NCI-H146 (cell line): Measurements from ENCODE around the gene DCTN2.
"Not testable (repeated sequence)": the region's sequence is repeated elsewhere in the genome, so short reads cannot be mapped to it uniquely, and the experiment has no call there.

Experiments
- DNase-seq: peaks from one replicate; lab custom pipeline; 2025; lab: John Stamatoyannopoulos, UW

The DCTN2 gene

DNA sequence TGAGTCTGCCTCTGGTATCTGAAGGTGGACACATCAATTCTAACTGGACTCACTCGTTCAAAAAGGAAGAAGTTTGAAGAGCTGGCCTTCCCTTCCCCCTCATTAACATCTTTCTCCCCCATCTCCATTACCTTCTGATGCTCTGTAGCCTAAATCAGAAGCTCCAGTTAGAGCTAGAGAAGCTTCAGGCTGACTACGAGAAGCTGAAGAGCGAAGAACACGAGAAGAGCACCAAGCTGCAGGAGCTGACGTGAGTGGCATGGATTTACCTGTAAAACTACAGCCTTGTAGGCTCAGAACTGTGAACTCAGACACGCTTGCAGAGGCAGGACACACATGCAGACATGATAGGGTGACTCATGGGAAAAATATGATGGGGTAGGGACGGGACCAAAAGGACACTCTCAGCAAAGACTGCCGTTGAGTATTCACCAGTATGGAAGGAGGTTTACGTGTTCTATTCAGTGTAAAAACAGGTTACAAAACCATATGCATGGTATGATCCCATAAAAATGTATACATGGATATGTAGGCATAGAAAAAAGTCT lies 29.7 kb upstream of the DCTN2 start:
- no peak for DNase-seq

- no peak for DNase-seq
These were observed 29.0 kb upstream of the DCTN2 start for GRCh38 chr12:57575771-57576612.

DNA sequence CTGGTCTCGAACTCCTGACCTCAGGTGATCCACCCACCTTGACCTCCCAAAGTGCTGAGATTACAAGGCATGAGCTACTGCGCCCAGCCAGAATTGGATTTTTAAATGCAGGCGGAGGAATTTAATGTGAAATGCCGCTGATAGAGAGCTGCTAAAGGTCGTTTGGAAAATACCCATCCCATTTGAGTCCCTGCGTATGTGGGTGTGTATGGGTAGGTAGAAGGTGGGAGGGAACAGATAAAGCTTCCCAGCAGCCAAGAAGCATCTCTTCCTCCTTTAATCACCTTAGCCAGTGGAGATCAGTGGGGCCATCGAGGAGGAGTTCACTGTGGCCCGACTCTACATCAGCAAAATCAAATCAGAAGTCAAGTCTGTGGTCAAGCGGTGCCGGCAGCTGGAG lies 27.8 kb upstream of the DCTN2 start:
- no peak for DNase-seq

- no peak for DNase-seq
These were observed 25.2 kb upstream of the DCTN2 start for GRCh38 chr12:57571926-57572762.

DNA sequence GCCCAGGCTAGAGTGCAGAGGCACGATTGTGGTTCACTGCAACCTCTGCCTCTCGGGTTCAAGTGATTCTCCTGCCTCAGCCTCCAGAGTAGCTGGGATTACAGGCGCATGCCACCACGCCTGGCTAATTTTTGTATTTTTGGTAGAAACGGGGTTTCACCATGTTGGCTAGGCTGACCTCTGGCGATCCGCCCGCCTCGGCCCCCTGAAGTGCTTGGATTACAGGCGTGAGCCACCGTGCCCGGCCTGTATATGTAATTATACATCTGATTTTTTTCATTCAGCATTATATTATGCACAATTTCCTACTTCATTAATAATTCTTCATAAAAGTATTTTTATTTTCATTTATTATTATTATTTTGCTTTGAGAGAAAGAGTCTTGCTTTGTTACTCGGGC lies 23.4 kb upstream of the DCTN2 start:
- DNase-seq = not testable (repeated sequence)

- no peak for DNase-seq
These were observed 22.9 kb upstream of the DCTN2 start for GRCh38 chr12:57569858-57570257.

DNA sequence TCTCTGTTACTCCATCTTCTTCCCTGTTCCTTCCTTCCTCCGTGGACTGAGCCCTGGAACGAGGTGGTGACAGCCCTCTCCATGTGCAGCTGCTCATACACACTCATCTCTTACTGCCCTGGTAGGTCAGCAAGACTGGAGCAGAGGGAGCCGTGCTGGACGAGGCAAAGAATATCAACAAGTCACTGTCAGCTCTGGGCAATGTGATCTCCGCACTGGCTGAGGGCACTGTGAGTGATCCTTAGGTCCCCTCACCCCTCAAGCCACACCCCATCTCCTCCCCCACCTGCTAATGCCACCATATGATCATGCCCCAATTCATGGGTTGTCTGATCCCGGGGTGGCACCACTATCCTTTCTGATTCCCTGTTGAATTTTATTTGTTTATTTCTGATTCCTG lies 21.8 kb upstream of the DCTN2 start:
- no peak for DNase-seq

DNA sequence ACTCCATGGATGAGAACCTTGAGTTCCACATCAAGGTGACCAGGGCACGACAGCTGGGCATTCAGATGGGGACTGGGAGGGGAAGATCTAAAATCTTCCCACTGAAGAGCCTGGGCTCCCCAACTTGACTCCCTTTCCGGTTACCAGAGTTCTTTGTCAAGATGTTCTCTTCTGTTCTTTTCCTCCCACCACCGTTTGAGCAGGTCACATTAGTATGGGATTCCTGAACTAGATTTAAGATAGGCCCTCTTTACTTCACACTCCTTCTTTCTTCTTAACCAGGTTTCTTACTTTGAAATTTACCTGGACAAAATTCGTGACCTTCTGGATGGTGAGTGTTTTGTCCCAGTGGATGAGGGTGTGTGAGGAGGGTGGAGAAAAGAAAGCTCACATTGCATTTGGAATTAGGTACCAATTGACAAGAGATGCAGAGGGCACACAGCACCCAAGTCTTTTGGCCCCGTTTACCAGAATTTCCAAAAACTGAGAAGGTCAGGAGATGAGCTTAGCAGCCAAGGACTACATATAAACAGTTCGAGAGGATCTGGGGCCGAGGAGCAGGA lies 17.3 kb upstream of the DCTN2 start:
- no peak for DNase-seq

DNA sequence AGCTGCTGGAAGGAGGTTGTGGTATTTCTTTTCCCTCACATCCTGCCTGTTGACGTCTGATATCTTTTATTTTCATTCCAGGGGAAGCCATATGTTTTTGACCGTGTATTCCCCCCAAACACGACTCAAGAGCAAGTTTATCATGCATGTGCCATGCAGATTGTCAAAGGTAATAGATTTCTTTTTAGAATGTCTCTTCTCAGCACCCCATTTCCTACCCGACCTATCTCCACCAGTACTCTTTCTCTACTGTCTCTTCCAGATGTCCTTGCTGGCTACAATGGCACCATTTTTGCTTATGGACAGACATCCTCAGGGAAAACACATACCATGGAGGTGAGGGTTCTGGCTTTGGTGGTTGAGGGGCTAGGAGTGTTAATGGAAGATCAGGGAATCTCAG lies 16.4 kb upstream of the DCTN2 start:
- no peak for DNase-seq

DNA sequence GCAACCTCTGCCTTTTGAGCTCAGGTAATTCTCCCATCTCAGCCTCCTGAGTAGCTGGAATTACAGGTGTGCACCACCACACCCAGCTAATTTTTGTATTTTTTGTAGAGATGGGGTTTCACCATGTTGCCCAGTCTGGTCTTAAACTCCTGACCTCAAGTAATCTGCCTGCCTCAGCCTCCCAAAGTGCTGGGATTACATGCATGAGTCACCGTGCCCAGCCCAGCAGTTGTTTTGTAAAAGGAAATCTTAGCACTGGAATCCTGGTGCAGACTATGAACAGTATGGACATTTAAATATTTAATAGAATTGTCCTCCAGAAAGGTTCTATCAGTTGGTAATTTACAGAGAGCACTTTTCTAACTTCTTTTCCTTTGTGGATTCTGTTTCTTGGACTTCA lies 14.1 kb upstream of the DCTN2 start:
- not testable (repeated sequence) for DNase-seq

DNA sequence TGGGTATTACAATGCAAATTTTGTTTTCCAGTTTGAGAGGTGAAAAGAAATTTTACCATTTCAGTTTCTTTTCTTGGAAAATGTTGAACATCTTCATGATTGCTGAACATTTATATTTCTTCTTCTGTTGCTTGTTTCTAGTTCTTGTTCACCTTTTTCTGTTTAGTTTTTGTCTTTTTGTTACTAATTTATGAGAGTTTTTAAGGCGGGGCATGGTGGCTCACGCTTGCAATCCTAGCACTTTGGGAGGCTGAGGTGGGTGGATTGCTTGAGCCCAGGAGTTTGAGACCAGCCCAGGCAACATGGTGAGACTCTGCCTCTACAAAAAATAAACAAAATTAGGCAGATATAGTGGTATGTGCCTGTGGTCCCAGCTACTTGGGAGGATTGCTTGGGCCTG lies 13.5 kb upstream of the DCTN2 start:
- no peak for DNase-seq

GRCh38 chr12:57558864-57559263 lies 11.9 kb upstream of the DCTN2 start:
- no peak for DNase-seq

DNA sequence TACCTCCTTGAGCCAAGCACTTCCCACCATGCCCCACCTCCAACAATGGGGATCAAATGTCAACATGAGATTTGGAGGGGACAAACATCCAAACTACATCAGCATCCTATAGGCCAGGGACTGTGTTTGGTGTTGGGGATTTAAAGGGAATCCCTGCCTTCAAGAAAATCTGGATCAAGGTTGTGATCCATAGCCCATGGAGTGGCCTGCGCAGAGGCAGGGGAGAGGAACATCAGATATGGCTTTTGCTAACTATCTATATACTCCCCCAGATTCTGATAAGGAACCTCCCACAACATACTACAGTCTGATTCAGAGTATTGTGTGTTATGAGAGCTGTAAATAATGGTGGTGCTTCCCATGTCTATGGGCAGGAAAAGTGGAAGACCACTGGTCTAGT lies 7.9 kb upstream of the DCTN2 start:
- DNase-seq = no peak

DNA sequence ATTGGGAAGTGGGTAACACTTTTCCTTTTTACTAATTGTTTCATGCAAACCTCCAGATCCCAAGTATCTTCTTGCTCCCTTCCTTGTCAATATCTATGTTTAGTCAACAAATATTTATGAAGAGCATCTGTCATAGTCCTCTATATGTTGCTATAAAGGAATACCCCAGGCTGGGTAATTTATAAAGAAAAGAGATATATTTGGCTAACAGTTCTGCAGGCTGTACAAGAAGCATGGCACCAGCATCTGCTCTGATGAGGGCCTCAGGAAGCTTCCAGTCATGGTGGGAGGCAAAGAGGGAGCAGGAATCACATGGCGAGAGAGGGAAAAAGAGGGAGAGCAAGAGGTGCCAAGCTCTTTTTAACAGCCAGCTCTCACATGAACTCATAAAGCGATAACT lies 7.5 kb upstream of the DCTN2 start:
- DNase-seq = no peak

DNA sequence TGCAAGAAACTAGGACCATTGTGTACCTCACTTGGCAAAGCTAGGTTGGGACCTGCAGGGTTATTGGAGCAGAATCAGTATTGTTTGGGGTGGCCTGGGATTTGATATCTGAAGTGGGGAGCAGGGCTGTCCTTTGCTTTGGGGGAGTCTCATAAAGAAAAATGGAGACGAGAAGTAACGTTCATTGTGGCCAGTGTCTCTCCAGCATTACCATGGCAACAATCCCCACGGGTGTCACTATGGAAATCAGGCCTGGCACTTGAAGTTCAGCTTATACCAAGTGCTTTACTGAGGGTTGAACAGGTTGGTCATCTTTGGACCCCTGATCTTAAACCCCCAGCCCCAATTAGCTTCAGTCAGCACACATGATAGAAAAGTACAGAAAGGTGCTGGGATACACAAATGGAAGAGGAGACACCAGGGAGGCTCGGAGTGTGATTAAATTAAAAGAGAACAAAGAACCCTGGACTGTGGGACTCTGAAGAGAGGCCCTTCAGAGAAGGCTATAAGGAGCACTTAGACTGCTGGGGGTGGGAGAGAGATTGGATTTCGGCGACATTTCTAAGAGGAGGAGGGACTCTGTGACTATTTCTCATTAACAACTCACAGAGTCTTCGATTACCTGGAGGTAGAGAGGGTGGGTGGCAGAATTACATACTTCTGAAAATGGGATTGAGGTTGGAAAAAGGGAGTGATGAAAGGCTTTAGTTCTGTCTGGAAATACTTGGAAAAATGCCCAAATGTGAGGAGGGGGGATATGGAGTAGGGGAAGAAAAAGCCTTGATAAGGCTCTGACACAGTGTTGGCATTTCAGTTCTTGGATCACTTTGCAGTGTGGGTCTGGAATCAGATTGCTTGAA lies 6.6 kb upstream of the DCTN2 start:
- DNase-seq = no peak

DNA sequence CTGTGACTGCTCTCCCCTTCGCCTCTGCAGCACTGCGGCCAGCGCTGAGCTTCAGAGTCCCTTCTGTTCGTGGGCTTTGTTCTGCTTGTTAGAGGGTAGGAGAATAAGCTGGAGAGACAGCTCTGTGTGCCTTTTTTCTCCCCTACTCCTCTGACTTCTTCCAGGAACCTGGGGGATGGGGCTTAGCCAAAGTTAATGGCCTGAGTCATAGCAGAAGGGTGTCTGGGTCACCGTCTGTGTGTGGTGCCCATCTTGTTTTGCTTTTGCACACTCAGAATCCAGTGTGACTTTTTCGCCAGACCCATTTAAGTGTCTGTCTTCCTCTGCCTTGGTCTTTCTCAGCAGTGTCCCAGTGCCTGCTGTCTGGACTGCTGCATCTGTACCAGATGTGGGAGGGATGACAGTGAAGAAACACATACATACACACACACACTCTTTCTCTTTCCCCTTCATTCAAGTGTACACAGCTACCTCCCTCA lies 5.9 kb upstream of the DCTN2 start:
- no peak for DNase-seq

GRCh38 chr12:57552306-57552651 lies 5.3 kb upstream of the DCTN2 start:
- DNase-seq = no peak

DNA sequence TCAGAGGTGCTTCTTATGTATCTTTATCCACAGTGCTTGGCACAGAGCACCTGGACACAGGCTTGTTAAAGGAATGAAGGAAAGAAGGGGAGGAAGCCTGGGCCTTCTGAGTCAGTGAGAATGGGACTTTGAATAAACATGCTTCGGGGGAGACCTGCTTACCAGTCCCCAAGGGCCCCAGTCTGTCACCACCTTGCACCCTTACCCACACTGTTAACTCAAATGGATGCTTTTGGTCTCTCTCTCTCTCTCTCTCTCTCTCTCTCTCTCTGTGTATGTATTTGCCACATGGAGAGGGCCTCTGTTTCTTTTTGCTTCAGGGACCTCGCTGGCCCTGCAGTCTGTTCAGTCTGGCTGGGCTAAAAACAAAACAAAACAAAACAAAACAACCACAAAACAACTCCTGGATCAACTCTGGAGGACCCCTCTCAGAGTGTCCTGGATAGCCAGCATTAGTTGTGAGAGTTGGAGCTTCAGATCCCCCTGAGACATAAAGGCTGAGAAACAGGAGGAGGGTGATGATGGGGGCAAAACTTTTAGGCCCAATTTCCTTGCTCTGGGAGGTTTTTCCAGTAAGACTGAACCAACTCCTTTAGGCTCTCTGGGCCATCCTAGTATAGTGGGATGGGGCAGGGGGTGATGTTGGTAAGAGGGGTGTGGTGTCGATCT lies 4.8 kb upstream of the DCTN2 start:
- no peak for DNase-seq

- DNase-seq = no peak
These were observed 3.9 kb upstream of the DCTN2 start for GRCh38 chr12:57550641-57551549.
